ENCODE measurements around the gene KREMEN1.

Gene KREMEN1

GRCh38 chr22:29049655-29050263, 23.1 kb upstream of the KREMEN1 start:
- no peak for DNase-seq (ENCODE audit: low spot score)

- no peak for DNase-seq (ENCODE audit: low spot score)
Measured at GRCh38 chr22:29050457-29050856, 22.4 kb upstream of the KREMEN1 start.

GRCh38 chr22:29053048-29053702, 19.7 kb upstream of the KREMEN1 start:
- DNase-seq (ENCODE audit: low spot score) = no peak

GRCh38 chr22:29054251-29054767, 18.5 kb upstream of the KREMEN1 start:
- DNase-seq (ENCODE audit: low spot score) = no peak

GRCh38 chr22:29055192-29055830, 17.5 kb upstream of the KREMEN1 start:
- no peak for DNase-seq (ENCODE audit: low spot score)

- DNase-seq (ENCODE audit: low spot score) = no peak
Measured at GRCh38 chr22:29056472-29056871, 16.4 kb upstream of the KREMEN1 start.

GRCh38 chr22:29060251-29060869, 12.5 kb upstream of the KREMEN1 start:
- no peak for DNase-seq (ENCODE audit: low spot score)

GRCh38 chr22:29060931-29061330, 11.9 kb upstream of the KREMEN1 start:
- no peak for DNase-seq (ENCODE audit: low spot score)

- DNase-seq (ENCODE audit: low spot score) = no peak
Measured at GRCh38 chr22:29061773-29062172, 11.1 kb upstream of the KREMEN1 start, which contains the start of gene C22orf31. TSS of gene C22orf31 (minus strand) at chr22:29061831. CDS start at chr22:29061792, 39 bp downstream.

GRCh38 chr22:29062286-29062821, 10.5 kb upstream of the KREMEN1 start:
- no peak for DNase-seq (ENCODE audit: low spot score)

- no peak for DNase-seq (ENCODE audit: low spot score)
Measured at GRCh38 chr22:29065468-29066190, 7.2 kb upstream of the KREMEN1 start.

GRCh38 chr22:29069463-29069862, 3.4 kb upstream of the KREMEN1 start:
- DNase-seq (ENCODE audit: low spot score) = no peak

GRCh38 chr22:29070490-29070889, 2.3 kb upstream of the KREMEN1 start:
- no peak for DNase-seq (ENCODE audit: low spot score)

- no peak for DNase-seq (ENCODE audit: low spot score)
Measured at GRCh38 chr22:29071261-29072045, 1.4 kb upstream of the KREMEN1 start.

GRCh38 chr22:29072193-29072978, 449 bp upstream of the KREMEN1 start:
- peak; percentile 88 for DNase-seq (ENCODE audit: low spot score)

GRCh38 chr22:29073618-29074275, 912 bp downstream of the KREMEN1 start:
- DNase-seq (ENCODE audit: low spot score) = peak; percentile 30

- no peak for DNase-seq (ENCODE audit: low spot score)
Measured at GRCh38 chr22:29074276-29074772, 1.5 kb downstream of the KREMEN1 start.

GRCh38 chr22:29078036-29078868, 5.4 kb downstream of the KREMEN1 start:
- no peak for DNase-seq (ENCODE audit: low spot score)

- DNase-seq (ENCODE audit: low spot score) = no peak
Measured at GRCh38 chr22:29078869-29079207, 6.0 kb downstream of the KREMEN1 start.
